PFSK-1 (cell line): ENCODE measurements around the gene TMEM253.

Experiments used
- FOXP2 ChIP-seq: optimal IDR thresholded peaks from 2 replicates; pipeline ENCODE3; 2011; ENCODE audit warnings: borderline replicate concordance, control low read depth, inconsistent platforms; ENCODE audit not compliant: insufficient read depth; ENCODE audit errors: extremely low read length, extremely low read depth
- POLR2AphosphoS5 ChIP-seq: IDR thresholded peaks from 2 replicates; pipeline ENCODE4 v1.6.1; 2012; ENCODE audit warnings: low read depth, mild to moderate bottlenecking, control low read depth, low read length, moderate library complexity
- SIN3A ChIP-seq: IDR thresholded peaks from 2 replicates; pipeline ENCODE4 v1.6.1; 2012; ENCODE audit warnings: mild to moderate bottlenecking, low read length, moderate library complexity, borderline replicate concordance; ENCODE audit not compliant: insufficient read depth
- TAF1 ChIP-seq: IDR thresholded peaks from 2 replicates; pipeline ENCODE4 v1.6.1; 2012; ENCODE audit warnings: low read length, control low read depth, borderline replicate concordance; ENCODE audit not compliant: insufficient read depth
- TF ChIP-seq, protein P1 (sequence below), 2 experiments: IDR thresholded peaks; 2 replicates each; pipeline versions ENCODE4 v1.6.1 to v1.8.0; 2011 to 2012; ENCODE audit warnings: low read depth in 2 of 2, low read length in 2 of 2, control low read depth in 1 of 2, inconsistent platforms in 1 of 2, mild to moderate bottlenecking in 1 of 2, moderate library complexity in 1 of 2; ENCODE audit not compliant: insufficient read depth in 1 of 2

Gene TMEM253

DNA sequence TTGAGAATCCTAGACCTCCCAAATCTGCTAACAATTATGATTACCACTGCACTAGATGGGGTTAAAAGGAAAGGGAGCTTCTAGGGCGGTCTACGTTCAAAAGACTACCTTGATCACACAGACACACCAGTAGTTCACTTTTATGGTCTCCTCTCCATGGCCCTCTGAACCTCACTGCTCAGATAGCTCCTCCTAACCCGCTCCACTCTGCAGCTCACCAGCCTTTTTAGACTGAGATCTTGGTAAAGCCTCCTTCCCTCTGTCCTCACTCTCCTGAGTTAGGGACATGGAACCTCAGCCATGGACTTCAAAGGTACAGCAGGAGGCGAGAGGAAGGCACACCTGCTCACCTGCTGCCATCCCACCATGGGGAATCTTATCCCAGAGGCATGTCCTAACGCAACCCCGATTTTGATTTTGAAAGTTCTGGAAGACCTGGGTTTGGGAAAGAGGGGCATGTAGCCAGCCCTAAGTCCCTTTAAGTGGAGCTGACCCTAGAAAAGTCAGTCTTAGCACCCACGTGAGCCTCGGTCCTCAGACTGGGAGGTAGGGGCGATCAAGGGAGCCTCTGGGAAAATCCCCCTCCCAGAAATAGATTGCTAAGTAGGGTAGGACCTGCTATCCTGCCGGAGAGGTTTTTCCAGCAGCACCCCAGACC lies 3.8 kb upstream of the TMEM253 start:
- TF ChIP-seq FOXP2 (no peak), SIN3A (no peak), POLR2AphosphoS5 (no peak), TAF1 (no peak)
- TF ChIP-seq, protein P1, sequence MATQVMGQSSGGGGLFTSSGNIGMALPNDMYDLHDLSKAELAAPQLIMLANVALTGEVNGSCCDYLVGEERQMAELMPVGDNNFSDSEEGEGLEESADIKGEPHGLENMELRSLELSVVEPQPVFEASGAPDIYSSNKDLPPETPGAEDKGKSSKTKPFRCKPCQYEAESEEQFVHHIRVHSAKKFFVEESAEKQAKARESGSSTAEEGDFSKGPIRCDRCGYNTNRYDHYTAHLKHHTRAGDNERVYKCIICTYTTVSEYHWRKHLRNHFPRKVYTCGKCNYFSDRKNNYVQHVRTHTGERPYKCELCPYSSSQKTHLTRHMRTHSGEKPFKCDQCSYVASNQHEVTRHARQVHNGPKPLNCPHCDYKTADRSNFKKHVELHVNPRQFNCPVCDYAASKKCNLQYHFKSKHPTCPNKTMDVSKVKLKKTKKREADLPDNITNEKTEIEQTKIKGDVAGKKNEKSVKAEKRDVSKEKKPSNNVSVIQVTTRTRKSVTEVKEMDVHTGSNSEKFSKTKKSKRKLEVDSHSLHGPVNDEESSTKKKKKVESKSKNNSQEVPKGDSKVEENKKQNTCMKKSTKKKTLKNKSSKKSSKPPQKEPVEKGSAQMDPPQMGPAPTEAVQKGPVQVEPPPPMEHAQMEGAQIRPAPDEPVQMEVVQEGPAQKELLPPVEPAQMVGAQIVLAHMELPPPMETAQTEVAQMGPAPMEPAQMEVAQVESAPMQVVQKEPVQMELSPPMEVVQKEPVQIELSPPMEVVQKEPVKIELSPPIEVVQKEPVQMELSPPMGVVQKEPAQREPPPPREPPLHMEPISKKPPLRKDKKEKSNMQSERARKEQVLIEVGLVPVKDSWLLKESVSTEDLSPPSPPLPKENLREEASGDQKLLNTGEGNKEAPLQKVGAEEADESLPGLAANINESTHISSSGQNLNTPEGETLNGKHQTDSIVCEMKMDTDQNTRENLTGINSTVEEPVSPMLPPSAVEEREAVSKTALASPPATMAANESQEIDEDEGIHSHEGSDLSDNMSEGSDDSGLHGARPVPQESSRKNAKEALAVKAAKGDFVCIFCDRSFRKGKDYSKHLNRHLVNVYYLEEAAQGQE (IDR thresholded peaks at IDR 0.05; ENCODE audit: insufficient read depth in 1 of 2, low read depth in 2 of 2, low read length in 2 of 2): no peak

- TF ChIP-seq TAF1 (no peak), FOXP2 (no peak), SIN3A (no peak), POLR2AphosphoS5 (no peak)
- TF ChIP-seq, protein P1 (IDR thresholded peaks at IDR 0.05; ENCODE audit: insufficient read depth in 1 of 2, low read depth in 2 of 2, low read length in 2 of 2): no peak
Observed at GRCh38 chr14:21097636-21098075, 3.2 kb upstream of the TMEM253 start.

- 0 out of 2 replicates have a peak, but pooled peaks have one; percentile 48 for TF ChIP-seq TAF1
- peak; percentile 46; the same call in 1 of the 2 replicates for TF ChIP-seq POLR2AphosphoS5
- no peak for TF ChIP-seq FOXP2
Observed at GRCh38 chr14:21098076-21098891, 2.6 kb upstream of the TMEM253 start, which contains the start of gene ZNF219. Gene ZNF219 (minus strand): TSS chr14:21098655. CDS start chr14:21093591, 5,064 bp downstream.

- TF ChIP-seq, protein P1 (IDR thresholded peaks at IDR 0.05; ENCODE audit: insufficient read depth in 1 of 2, low read depth in 2 of 2, low read length in 2 of 2): no peak
- TF ChIP-seq SIN3A (no peak), FOXP2 (no peak), POLR2AphosphoS5 (no peak), TAF1 (no peak)
Observed at GRCh38 chr14:21098892-21099595, 1.8 kb upstream of the TMEM253 start.

DNA sequence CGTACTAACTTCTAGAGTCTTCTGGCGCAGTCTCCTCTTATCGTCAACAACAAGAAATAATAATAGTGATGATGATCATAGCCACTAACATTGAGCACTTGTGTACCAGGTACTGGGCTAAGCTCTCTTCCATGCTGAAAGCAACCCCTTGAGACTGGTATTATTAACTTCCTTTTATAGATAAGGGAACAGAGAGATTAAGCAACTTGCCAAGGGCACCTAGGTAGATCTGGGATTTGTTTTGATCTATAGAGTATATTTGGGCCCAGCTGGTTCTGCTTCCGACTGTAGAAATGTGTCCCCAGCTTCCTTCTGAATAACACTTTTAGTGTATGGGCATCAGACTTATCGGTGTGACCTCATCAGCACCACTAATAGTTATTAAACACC lies 1.3 kb upstream of the TMEM253 start:
- no peak for TF ChIP-seq FOXP2
- TF ChIP-seq POLR2AphosphoS5: no peak
- no peak for TF ChIP-seq SIN3A
- TF ChIP-seq TAF1: no peak
- TF ChIP-seq, protein P1 (IDR thresholded peaks at IDR 0.05; ENCODE audit: insufficient read depth in 1 of 2, low read depth in 2 of 2, low read length in 2 of 2): no peak
